AG08396 (cell line): ENCODE measurements around the gene CX3CL1.
"Not testable (repeated sequence)": the region's sequence is repeated elsewhere in the genome, so short reads cannot be mapped to it uniquely, and the experiment has no call there.

Experiments used
- DNase-seq: peaks from one replicate; pipeline ENCODE4 v3.0.0; 2012; ENCODE audit warnings: low spot score, mixed read lengths

Gene CX3CL1

GRCh38 chr16:57382535-57383275, 10.4 kb downstream of the CX3CL1 start:
- DNase-seq: no peak

- DNase-seq: peak; percentile 41
Observed at GRCh38 chr16:57383276-57384247, 11.3 kb downstream of the CX3CL1 start.

GRCh38 chr16:57384248-57385070, 12.2 kb downstream of the CX3CL1 start:
- no peak for DNase-seq

- DNase-seq: no peak
Observed at GRCh38 chr16:57385083-57385482, 12.8 kb downstream of the CX3CL1 start.

- DNase-seq: no peak
Observed at GRCh38 chr16:57386381-57386951, 14.2 kb downstream of the CX3CL1 start.

- no peak for DNase-seq
Observed at GRCh38 chr16:57387598-57388354, 15.5 kb downstream of the CX3CL1 start.

- DNase-seq: no peak
Observed at GRCh38 chr16:57388359-57389086, 16.2 kb downstream of the CX3CL1 start.

- DNase-seq: no peak
Observed at GRCh38 chr16:57389087-57389468, 16.8 kb downstream of the CX3CL1 start.

GRCh38 chr16:57390636-57391295, 18.5 kb downstream of the CX3CL1 start:
- DNase-seq: no peak

- DNase-seq: no peak
Observed at GRCh38 chr16:57391300-57391699, 19.0 kb downstream of the CX3CL1 start.

- DNase-seq: no peak
Observed at GRCh38 chr16:57391708-57392107, 19.4 kb downstream of the CX3CL1 start.

- DNase-seq: no peak
Observed at GRCh38 chr16:57392694-57393093, 20.4 kb downstream of the CX3CL1 start.

GRCh38 chr16:57394444-57394843, 22.2 kb downstream of the CX3CL1 start:
- no peak for DNase-seq

GRCh38 chr16:57395026-57395425, 22.7 kb downstream of the CX3CL1 start:
- no peak for DNase-seq

- no peak for DNase-seq
Observed at GRCh38 chr16:57396786-57397185, 24.5 kb downstream of the CX3CL1 start.

GRCh38 chr16:57397493-57397892, 25.2 kb downstream of the CX3CL1 start:
- not testable (repeated sequence) for DNase-seq

GRCh38 chr16:57401943-57402640, 29.8 kb downstream of the CX3CL1 start:
- DNase-seq: no peak

- DNase-seq: no peak
Observed at GRCh38 chr16:57403965-57404817, 31.9 kb downstream of the CX3CL1 start, which contains the start of gene CCL17. TSS of gene CCL17 (plus strand) at chr16:57404767. CDS start at chr16:57413933, 9,166 bp downstream.
